ENCODE results near the gene DCDC2.

- no peak for TF ChIP-seq CTCF (conservative IDR thresholded peaks at IDR 0.05; ENCODE audit: low read depth, low read length)
- no peak for TF ChIP-seq EZH2 (IDR thresholded peaks at IDR 0.05; ENCODE audit: borderline replicate concordance, low read depth, low read length, poor library complexity, severe bottlenecking)
These were observed 60.9 kb downstream of the DCDC2 start for GRCh38 chr6:24296944-24297343.
